Stimulated activated CD4-positive, alpha-beta T cell treated with anti-CD3 and anti-CD28 coated beads, Interleukin-12 subunit alpha, Interleukin-12 subunit beta, amount 100 ng/mL, for 48 hours (primary cell): ENCODE results near the gene KIF19.

Experiments used
- DNase-seq, 3 donors: peaks; one replicate each; pipeline ENCODE4 v3.0.0-alpha.2; 2020; ENCODE audit warnings: low read depth in 2 of 3, low spot score in 1 of 3

KIF19 gene

DNA sequence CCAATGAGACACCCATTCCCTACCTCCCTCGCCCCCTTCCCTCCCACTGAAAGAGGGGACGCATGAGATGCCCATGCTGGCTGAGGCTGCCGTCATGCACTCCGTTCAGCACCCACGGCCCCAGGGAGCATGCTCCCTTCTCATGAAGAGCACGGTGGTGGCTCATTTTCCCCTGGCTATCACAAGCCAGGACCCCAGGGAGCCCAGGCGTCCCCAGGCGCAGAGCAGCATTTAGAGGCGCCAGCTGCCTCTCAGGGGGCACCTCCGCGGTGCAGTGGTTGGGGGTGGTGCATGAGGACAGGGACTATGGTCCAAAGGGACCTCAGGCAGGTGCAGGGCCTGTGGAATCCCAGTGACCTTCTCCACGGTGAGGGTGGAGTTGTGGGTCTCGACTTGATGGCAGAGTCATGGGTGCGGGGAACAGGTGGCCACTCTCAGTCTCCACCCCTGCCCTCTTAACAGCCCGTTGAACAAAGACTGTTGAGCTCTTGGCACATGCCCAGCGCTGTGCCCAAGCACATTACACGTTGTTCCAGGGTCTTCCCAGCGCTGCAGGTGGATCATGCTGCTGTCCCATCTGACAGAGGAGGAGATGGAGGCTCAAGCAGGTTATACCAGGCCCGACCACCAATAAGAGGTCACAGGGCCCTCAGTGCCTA lies 13.6 kb downstream of the KIF19 start:
- DNase-seq = no peak

DNA sequence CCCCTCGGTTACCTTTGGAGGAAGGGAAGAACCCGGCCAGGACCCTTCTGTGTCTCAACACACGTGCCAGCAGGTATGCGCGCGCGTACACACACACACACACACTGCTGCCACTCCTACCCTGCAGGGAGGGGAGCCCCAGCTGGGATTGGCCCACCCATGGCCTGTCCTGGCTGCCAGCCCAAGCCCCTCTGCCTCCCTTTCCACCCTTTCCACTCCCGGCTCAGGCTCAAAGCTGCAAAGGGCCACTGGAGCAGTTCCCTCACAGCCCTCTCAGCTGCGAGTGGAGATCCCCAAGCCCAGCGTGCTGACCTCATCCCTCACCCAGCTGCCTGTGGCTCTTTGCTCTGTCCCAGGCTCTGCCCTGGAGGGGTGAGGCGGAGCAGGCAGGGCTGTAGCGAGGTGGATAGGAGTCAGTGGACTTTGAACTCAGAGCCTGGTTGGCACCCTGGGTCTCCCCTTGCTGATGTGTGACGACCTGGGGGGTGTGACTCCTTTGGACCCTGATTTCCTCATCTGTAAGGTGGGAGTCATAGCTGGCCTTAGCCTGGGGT lies 14.5 kb downstream of the KIF19 start:
- DNase-seq = no peak

DNA sequence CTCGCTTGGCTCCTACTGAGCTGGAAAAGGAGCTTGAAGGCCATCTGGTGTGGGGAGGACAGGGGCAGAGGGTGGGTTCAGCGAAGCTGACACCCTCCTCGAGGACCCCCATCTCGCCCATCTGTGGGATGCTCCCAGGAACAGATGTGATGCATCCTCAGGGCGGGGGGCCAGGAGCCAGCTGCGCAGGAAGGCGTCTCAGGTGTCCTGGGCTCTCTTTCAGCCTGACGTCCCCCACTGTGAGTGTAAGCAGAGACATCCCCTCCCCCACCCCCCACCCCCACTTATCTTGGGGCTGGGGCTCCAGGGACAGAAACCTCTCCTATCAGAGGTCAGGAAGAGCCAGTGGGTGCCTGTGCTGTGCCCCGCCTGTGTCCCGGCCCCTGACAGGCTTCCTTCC lies 16.2 kb downstream of the KIF19 start:
- no peak for DNase-seq

DNA sequence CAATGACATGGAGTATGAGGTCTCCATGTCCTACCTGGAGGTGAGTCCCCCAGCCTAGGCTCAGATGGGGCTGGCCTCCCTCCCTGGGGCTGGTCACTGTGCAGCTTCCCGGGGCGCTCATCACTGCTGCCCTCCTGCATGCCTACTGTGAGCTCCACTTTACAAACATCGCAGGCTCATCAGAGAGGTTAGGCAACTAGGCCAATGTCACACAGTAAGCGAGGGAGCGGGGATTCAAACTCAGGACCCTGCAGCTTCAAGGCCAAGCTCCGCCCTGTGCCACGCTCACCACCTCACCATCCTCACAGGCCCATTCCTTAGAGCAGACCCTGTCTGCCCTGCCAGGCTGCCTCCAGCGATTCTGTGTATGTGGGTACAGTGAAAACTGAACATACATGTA lies 17.1 kb downstream of the KIF19 start:
- no peak for DNase-seq

DNA sequence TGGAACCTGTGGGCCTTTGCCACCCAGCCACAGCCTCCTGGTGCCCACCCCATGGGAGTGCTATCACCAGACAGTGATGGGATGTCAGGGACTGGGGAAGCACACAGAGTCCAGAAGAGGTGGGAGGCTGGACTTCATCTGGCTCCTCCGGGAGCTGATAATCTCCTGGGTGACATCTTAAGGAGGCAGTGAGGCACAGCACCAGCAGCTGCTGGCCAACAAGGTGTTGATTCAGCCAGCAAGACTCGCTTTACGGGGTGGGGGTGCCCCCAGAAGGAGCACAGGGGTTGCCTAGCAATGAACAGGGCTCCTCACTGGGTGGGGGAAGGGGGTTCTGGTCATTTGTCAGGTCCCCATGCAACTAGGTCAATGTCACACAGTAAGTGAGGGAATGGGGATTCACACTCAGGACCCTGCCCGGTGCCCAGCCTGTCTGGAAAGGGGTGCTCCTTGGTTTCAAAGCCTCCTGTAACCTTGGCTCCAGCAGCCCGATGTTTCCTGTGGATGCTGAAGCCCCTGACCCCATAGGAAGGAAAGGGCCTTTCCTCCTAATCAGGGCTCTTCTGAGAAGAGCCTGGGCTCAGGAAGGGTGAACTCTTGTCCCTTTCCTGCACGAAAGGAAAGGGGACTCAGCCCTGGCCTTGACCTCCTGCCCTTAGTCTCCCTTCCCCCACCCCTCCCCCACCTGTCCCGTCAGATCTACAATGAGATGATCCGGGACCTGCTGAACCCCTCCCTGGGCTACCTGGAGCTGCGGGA lies 17.7 kb downstream of the KIF19 start:
- no peak for DNase-seq

DNA sequence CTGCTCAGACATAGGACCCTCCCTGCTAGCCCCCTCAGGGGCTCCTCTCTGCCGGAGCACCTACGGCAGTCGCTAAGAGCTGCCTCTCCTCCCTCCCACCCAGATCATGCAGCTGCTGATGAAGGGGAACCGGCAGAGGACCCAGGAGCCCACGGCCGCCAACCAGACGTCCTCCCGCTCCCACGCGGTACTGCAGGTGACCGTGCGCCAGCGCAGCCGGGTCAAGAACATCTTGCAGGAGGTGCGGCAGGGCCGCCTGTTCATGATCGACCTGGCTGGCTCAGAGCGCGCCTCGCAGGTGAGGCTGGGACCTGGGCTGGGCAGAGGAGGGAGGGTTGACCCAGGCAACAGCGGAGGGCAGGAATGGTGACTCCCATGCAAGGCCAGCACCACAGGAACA lies 18.6 kb downstream of the KIF19 start:
- no peak for DNase-seq

DNA sequence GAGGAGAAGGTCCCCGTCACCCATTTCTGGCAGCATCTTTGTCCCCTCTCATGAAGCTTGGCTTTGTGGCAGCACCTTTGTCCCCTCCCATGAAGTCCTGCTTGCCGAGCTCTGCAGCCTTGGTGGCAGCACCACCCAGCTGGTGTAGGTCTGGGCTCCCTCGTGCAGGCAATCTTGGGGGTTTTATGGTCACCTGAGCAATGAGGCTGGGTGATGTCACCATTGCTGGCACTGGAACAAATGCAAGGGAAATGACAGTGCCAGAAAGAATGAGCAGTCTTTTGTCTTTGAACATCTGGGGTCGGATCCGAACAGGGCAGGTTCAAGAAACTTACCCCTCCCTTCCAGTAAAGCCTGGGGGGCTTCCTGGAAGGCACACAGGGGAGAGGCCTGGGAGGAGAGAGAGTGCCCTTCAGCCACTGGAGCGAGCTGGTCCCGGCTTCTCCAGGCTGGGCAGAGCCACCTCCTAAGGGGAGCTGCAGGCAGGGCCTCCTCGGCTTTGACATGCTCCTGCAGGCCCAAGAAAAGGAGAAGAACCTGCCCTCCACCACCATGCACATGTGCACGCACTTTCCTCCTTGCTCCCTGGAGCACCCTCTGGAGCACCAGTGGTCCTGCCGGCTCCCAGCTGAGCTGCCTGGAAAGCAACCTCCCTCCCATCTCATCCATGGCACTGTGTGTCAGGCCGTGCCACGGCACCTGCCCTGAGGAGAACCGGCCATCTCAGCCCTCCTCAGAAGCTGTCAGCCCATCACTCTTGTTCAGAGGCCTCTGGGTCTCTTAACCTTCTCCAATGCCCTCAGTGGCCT lies 19.6 kb downstream of the KIF19 start:
- DNase-seq = no peak

DNA sequence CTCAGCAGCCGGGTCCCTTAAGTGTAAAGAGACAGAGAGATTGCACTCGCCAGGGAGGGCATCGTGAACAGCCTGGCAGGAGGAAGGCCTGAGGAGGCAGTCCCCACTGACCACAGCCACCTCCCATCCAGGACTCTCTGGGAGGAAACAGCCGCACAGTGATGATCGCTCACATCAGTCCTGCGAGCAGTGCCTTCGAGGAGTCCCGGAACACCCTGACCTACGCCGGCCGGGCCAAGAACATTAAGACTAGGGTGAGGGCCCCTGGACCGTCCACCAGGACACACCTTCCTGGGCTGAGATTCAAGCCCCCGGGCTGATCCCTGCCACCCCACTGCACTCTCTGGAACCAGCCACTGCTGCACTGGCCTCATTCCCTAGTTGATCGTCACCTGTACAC lies 21.6 kb downstream of the KIF19 start:
- DNase-seq = no peak

DNA sequence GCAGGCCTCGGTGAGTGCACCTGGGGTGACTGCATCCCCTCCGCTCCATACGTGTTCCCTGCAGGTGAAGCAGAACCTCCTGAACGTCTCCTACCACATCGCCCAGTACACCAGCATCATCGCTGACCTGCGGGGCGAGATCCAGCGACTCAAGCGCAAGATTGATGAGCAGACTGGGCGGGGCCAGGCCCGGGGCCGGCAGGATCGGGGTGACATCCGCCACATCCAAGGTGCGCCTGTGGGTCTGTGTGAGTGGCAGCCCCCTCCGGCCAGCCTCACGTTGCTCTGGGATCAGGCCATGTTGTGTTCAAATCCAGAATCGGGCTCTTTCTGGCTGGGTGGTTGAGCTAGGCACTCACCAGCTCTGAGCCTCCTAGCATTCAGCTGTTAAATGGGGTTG lies 23.1 kb downstream of the KIF19 start:
- no peak for DNase-seq

DNA sequence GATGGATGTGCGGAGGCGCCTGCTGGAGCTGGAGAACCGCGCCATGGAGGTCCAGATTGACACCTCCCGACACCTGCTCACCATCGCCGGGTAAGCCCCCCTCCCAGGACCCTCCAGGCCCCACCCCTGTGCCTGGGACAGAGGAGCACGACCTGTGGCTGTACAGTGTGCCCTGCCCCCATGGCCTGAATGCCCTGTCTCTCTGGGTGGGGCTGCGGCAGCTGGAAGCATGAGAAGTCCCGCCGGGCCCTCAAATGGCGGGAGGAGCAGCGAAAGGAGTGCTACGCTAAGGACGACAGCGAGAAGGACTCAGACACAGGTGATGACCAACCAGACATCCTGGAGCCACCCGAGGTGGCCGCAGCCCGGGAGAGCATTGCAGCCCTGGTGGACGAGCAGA lies 24.5 kb downstream of the KIF19 start:
- no peak for DNase-seq

DNA sequence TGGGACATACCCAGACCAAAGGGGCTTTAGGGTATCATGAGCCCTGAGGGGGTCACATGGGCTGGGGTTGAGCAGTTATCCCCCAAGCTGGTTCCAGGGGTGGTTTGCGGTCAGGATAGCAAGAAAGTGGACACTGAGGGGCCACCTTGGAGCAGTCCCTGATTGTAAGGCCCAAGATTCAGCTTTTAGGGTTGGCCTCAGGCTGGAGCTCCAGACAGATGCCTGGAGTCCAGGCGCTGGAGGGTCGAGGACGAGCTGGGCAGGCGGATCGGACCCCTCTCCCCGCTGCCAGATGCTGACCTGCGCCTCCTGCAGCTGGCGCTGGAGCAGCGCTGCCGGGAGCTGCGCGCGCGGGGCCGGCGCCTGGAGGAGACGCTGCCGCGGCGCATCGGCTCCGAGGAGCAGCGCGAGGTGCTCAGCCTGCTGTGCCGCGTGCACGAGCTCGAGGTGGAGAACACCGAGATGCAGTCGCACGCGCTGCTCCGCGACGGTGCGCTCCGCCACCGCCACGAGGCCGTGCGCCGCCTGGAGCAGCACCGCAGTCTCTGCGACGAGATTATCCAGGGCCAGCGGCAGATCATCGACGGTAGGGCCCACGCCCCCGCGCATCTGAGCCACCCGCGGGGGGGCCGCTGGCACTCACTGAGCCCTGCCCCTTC lies 25.7 kb downstream of the KIF19 start:
- DNase-seq = no peak

DNA sequence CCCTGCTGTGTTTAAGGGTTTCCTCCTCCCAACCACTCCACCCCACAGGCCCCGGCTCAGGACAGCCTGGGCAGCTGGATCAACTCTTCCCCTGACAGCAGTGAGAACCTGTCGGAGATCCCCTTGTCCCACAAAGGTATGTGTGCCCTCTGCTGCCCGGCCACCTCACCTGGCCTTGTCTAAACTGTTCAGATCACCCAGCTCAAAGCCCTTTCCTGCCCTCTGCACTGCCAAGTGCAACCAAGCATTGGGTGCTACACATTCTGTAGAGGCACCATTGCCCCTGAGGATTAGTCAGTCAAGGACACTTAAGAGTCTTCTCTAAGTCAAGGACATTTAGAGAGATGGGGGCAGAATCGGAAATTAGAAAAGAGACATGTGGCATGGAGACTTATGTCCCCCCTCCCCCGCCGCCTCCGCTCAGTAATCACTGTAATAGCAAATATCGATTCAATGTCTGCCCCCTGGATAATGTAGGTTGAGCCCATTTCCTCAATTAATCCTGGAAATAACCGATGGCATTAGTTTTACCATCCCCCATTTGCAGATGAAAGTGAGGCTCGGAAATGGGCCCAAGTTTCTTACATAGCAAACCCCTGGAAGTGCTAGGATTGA lies 27.5 kb downstream of the KIF19 start:
- no peak for DNase-seq

DNA sequence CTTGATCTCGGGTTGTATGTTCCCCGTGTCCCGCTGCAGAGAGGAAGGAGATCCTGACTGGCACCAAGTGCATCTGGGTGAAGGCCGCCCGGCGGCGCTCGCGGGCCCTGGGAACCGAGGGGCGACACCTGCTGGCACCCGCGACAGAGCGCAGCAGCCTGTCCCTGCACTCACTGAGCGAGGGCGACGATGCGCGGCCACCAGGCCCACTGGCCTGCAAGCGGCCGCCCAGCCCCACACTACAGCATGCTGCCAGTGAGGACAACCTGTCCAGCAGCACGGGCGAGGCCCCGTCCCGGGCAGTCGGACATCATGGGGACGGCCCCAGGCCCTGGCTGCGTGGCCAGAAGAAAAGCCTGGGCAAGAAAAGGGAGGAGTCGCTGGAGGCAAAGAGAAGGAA lies 28.1 kb downstream of the KIF19 start:
- DNase-seq = peak; percentile 58 to 63 (median 60)

DNA sequence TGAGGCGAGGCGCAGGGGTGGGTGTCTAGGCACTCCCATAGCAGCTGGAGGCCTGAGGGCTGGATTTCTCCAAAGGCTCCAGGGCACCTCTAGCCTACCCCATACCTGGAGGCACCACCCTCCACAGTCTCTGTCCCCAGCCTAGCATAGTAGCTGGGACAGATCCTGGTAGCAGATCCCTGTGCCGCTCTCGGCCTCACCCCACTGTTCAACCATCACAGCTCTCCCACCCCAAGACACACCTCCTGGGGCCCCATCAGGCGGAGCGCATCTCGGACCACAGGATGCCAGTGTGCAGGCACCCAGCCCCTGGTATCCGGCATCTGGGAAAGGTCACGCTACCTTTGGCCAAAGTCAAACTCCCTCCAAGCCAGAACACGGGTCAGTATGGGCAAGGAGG lies 28.5 kb downstream of the KIF19 start:
- no peak for DNase-seq

DNA sequence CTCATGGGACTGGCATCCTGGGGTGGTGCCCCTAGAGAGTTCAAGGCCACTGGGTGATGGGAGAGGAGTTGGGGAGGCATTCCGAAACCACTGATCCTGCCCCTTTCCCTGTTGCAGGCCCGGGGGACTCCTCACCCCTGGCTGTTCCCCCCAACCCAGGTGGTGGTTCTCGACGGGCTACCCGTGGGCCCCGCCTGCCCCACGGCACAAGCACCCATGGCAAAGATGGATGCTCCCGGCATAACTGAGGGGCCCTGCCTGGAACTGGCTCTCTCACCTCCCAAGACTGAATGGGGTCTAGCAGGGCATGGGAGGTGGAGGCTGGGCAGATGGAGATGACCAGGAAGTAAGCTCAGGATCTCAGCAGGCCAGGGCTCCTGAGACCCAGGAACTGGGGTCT lies 29.0 kb downstream of the KIF19 start:
- no peak for DNase-seq

DNA sequence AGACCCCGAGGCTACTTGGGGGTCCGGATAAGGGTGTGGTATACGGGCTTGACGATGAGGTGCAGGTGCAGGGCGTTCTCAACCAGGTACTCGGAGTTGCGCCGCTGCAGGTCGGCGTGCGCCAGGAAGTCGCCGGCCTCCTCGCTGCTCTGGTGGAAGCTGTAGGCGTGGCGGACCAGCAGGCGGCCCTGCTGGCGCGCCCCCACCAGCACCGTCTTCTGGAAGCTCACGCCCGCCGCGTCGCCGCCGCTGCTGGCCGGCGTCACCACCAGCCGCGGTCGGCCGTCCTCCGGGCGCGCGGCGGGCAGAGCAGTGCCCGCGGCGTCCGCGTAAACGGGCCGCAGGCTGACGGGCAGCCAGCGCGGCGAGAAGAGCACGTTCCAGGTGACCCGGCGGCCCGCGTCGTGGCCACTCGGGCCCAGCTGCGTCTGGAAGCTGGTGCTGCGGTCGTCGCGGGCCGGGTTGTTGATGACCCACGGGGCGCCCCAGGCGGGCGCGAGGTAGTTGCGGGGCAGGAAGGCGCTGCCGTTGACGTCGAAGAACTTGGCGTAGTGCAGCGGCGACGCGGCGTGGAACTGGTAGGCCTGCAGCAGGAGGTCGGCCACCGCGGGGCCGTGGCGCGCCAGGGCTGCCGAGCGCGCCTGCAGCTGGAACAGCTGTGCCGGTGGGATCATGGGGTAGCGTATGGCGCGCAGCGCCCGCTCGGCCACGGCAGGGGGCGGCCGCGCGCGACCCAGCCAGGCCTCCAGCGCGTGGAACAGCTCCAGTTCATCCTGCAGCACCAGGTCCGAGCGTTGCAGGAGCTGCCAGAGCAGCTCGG lies 30.8 kb downstream of the KIF19 start:
- no peak for DNase-seq

DNA sequence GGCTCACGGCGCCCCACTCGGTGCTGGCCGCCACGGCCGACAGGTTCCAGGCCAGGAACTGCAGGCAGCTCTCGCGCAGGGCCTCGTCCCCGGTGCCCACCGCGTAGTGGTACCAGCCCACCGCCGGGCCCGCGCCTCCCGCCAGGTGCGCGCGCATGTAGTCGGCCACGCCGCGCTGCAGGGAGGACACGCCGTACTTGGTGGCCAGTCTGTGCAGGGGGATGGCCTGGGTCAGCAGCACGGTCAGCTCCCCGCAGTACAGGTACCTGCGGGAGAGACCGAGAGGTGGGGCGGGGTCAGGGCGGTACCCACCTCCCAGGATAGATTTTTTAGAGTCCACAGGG lies 31.4 kb downstream of the KIF19 start:
- no peak for DNase-seq

DNA sequence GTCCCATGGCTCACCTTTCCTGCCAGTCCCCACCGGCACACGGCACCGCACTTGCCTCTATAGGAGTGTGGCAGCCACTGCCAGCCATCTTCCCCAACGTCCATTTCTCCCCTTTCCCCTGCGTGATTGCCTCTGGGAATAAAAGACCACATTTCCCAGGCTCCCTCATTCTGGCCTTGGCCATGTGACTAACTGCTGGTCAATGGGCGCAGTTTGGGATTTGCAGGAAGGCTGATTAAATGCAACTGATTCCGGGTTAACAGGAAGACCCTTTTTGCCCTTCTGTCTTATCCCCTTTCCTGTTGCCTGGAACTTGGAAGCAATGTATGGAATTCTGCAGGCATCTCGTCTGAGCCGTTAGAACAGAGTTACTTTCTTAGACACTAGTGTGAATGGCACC lies 32.7 kb downstream of the KIF19 start:
- no peak for DNase-seq

DNA sequence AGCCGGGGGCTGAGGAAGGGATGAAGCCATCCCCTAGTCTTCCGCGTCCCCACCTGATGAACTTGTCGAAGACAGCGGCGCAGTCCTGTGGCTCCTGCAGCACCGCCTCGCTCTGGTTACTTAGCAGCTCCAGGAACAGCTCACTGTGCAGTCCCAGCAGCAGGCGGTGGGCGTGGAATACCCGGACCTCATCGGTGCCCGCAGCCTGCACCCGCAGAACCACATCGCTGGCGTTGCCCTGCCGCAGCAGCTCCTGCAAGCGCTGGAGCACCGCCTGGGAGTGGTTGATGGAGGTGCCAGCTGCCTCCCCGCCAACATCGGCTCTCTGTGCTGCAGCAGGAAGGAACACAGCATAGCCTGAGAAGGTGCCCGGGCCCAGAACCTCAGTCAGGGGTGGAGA lies 33.9 kb downstream of the KIF19 start:
- no peak for DNase-seq

DNA sequence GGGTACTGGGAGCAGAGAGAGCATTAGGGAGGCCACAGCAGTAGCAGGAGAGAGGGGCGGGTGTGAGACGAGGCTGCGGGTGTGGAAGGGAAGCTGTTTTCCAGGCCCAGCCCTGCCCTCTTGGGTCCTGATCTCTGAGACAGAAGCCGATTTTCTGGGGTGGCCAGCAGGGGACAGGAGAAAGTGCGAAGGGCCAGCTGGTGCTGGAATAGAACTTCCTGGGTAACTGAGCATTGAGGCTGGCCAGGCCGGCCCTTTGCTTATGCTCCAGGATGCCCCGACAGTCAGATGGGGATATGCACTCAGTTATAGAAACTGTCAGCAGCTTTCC lies 34.8 kb downstream of the KIF19 start:
- DNase-seq = no peak
